ENCODE results near the gene MEGF8.

DNA sequence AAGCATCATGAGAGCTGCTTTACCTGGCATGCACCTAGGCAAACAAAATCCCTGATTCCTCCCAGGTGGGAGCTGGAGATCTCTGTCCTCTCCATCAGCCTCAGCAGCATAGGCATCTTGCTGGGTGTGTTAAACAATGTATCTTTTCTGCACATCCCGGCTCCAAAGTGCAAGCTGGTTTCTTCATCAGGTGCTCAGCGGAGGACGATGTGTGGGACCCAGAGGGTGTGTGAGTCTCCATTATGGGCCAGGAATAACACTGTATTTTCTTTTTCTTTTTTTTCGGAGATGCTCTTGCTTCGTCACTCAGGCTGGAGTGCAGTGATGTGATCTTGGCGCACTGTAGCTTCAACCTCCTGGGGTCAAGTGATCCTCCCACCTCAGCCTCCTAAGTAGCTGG is 54.7 kb downstream of the MEGF8 start:
- TF ChIP-seq, protein P1, sequence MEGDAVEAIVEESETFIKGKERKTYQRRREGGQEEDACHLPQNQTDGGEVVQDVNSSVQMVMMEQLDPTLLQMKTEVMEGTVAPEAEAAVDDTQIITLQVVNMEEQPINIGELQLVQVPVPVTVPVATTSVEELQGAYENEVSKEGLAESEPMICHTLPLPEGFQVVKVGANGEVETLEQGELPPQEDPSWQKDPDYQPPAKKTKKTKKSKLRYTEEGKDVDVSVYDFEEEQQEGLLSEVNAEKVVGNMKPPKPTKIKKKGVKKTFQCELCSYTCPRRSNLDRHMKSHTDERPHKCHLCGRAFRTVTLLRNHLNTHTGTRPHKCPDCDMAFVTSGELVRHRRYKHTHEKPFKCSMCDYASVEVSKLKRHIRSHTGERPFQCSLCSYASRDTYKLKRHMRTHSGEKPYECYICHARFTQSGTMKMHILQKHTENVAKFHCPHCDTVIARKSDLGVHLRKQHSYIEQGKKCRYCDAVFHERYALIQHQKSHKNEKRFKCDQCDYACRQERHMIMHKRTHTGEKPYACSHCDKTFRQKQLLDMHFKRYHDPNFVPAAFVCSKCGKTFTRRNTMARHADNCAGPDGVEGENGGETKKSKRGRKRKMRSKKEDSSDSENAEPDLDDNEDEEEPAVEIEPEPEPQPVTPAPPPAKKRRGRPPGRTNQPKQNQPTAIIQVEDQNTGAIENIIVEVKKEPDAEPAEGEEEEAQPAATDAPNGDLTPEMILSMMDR (conservative IDR thresholded peaks at IDR 0.05; ENCODE audit: low read depth, low read length) = no peak
- TF ChIP-seq EZH2 (IDR thresholded peaks at IDR 0.05; ENCODE audit: low read length, unreplicated experiment) (no peak), EZH2phosphoT487 (IDR thresholded peaks at IDR 0.05; ENCODE audit: borderline replicate concordance, low read length) (no peak)
